Testis (tissue), 3 donors: ENCODE results near the gene MLLT6. TPM values are rescaled to one million over a fixed set of nuclear protein-coding genes. Genes with fewer than 3 reads are reported as not detected.

Experiments used
- DNase-seq: peaks from one replicate; pipeline ENCODE4 v3.0.0-alpha.2; 2019
- H3K27ac ChIP-seq, 2 donors: fragments of 200-600 bp; sonication (generic); one replicate each; pipeline ENCODE4 v1.5.1; 2019
- H3K27me3 ChIP-seq: fragments of 200-600 bp; sonication (generic); one replicate; pipeline ENCODE4 v1.5.1; 2019
- H3K36me3 ChIP-seq: fragments of 200-600 bp; sonication (generic); one replicate; pipeline ENCODE4 v1.5.1; 2017; ENCODE audit warnings: low read depth; ENCODE audit errors: missing control alignments
- H3K4me1 ChIP-seq: fragments of 200-600 bp; sonication (generic); one replicate; pipeline ENCODE4 v1.5.1; 2019
- H3K4me3 ChIP-seq, 2 donors: fragments of 200-600 bp; sonication (generic); one replicate each; pipeline ENCODE4 v1.5.1; 2017 to 2019
- H3K9me3 ChIP-seq: fragments of 200-600 bp; sonication (generic); one replicate; pipeline ENCODE4 v1.5.1; 2017
- POLR2A ChIP-seq: fragments of 450-650 bp; IDR thresholded peaks from one replicate; pipeline ENCODE4 v1.6.1; 2017; ENCODE audit warnings: antibody characterized with exemption, mild to moderate bottlenecking, moderate library complexity
- WGBS, 2 donors: methylation state at CpG; one replicate each; pipeline ENCODE4 v1.1.5; 2018; 5-methylcytosine and 5-hydroxymethylcytosine counted together
- intact Hi-C: fragments of 100-400 bp; cut with DNase I; formaldehyde crosslinking; loops from one replicate; pipeline ENCODE4 v1.15.1; 2023; ENCODE audit warnings: low total_unique reads
- polyA plus RNA-seq: library from polyadenylated mRNA; stranded (reverse); fragments of 350-450 nt; fragmentation: Illumina TruSeq; extraction: RNeasy Lipid Tissue Mini Kit (QIAGEN cat#74804); gene quantifications from one replicate; pipeline ENCODE4 v1.2.3, GENCODE V29; 2014; ENCODE audit warnings: low read depth, low replicate concordance; ENCODE audit not compliant: insufficient read depth
- total RNA-seq, 2 donors: library from RNA; depleted of rRNA; stranded (reverse); fragments of >200 nt; gene quantifications; one replicate each; pipeline ENCODE4 v1.2.3, GENCODE V29; 2016
- TF ChIP-seq, protein P1 (sequence below), 3 experiments: fragments of 450-650 bp in 2 of 3; fragments of 200-600 bp in 1 of 3; sonication (generic) in 1 of 3; IDR thresholded peaks; one replicate each; pipeline ENCODE4 v1.5.1; 2016 to 2019; ENCODE audit warnings: antibody characterized with exemption in 3 of 3, mild to moderate bottlenecking in 2 of 3, moderate library complexity in 1 of 3

Gene MLLT6
- total and polyA plus RNA-seq, 3 donors from 2014 or later: 86.9 to 176 (median 157) TPM

DNA sequence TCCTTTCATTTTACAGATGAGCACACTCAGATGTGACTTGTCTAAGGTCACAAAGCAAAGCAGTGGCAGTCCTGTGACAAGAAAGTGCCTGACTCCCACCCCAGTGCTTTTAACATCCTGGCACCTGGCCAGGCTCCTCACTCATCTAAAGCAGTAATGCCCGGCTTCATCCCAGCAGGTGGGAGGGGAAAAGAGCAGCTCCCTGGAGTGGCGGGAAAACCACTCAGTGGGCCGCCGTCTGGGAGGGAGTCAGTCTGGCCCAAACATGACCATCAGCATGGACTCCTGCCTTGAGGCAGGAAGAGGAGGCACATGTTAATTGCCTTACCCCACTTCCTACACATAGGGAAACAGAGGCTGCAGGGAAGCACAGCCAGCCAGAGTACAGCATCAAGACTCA, 40.5 kb downstream of the MLLT6 start:
- Histone ChIP-seq H3K27ac (no peak overlapping the region), H3K4me1 (peaks cover 54% of the 10 kb centered on the region), H3K36me3 (no peaks in the 10 kb centered on the region), H3K27me3 (no peaks in the 10 kb centered on the region), H3K4me3 (no peak overlapping the region), H3K9me3 (no peaks in the 10 kb centered on the region)
- WGBS, 2 donors: 42 to 60% methylated on average over 1 to 4 of the region's 4 CpGs
- intact Hi-C loops: no loop called here
- no peak for DNase-seq
- TF ChIP-seq, protein P1, sequence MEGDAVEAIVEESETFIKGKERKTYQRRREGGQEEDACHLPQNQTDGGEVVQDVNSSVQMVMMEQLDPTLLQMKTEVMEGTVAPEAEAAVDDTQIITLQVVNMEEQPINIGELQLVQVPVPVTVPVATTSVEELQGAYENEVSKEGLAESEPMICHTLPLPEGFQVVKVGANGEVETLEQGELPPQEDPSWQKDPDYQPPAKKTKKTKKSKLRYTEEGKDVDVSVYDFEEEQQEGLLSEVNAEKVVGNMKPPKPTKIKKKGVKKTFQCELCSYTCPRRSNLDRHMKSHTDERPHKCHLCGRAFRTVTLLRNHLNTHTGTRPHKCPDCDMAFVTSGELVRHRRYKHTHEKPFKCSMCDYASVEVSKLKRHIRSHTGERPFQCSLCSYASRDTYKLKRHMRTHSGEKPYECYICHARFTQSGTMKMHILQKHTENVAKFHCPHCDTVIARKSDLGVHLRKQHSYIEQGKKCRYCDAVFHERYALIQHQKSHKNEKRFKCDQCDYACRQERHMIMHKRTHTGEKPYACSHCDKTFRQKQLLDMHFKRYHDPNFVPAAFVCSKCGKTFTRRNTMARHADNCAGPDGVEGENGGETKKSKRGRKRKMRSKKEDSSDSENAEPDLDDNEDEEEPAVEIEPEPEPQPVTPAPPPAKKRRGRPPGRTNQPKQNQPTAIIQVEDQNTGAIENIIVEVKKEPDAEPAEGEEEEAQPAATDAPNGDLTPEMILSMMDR (IDR thresholded peaks at IDR 0.05): no peak
- TF ChIP-seq POLR2A: no peak

DNA sequence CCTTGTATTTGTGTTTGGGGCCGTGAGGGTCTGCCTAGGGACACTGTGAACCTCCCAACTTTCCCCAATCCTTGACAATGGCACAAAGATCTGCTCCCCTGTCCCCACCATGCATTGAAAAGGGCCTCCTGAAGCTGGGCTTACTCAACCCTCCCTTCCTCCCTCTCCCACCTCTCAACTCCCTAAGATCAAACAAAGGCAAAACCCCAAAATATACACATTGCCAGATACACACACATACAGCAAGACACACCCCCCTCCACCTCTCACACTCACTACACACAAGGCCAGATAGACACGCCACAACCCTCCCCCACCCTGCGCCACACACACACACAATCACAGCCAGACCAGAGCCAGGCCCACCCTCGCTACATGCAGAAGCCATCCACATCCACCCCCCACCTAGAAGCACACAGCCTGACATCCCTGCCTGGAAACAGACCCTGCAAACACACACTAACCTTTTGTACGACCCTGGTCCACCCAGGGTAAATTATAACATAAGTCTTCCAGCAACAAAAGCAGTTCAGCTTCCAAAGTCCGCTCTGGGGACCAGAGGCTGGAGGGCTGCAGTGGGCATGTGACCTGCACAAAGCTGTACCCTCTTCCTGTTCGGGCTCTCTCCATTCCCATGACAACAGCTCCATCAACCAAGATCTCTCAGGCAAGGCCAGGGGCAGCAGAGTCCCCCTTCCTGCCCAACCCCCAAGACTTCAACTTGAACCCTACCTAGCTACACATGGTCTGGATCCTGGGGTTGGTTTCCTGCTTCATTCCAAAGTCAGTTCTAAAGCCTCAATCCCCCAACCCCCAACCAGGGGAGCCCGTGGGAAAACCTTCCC, 41.2 kb downstream of the MLLT6 start:
- DNase-seq: peak; percentile 49
- H3K36me3 ChIP-seq: no peaks in the 10 kb centered on the region
- H3K9me3 ChIP-seq: no peaks in the 10 kb centered on the region
- intact Hi-C loops: no loop called here
- 42 to 44% methylated on average over 6 to 8 of the region's 8 CpGs for WGBS, 2 donors
- no peaks in the 10 kb centered on the region for H3K27me3 ChIP-seq
- H3K4me1 ChIP-seq: peaks cover 48% of the 10 kb centered on the region
- H3K4me3 ChIP-seq: peak overlapping the region in 1 of 2 donors; percentile 92
- TF ChIP-seq POLR2A: no peak
- TF ChIP-seq, protein P1 (IDR thresholded peaks at IDR 0.05): no peak
- peak overlapping the region in 1 of 2 donors; percentile 10 for H3K27ac ChIP-seq

DNA sequence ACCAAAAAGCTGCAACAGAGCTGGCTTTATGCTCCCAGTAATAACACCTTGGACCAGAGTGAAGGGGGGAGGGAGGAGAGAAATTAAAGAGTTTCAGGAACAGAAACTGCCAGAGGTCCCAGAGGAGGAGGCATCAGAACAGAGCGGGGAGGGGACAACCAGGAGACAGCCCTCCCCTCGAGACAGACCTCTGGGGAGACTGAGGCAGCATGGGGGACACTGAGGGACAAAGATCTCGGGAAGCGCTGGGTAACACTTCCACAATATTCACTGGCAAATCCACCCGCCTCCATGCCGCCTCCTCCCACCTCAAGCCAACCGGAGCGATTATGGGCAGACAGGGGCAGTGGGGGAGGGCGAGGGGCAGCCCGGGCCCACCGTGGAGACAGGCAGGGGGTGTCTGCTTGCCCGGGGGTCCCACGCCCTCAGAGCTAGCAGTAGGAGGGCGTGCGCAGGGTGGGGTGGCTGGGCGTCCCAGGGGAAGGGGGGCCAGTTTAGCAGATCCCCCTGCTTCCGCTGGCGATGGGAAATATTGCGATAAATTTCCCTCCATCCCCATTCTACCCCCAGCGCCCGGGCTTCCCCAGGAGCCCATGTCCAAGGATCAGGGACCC, 41.9 kb downstream of the MLLT6 start:
- no peak for TF ChIP-seq POLR2A
- TF ChIP-seq, protein P1 (IDR thresholded peaks at IDR 0.05): no peak
- DNase-seq: no peak
- Histone ChIP-seq H3K27me3 (no peaks in the 10 kb centered on the region), H3K36me3 (no peaks in the 10 kb centered on the region), H3K4me3 (peak overlapping the region; percentile 81 to 92), H3K27ac (peak overlapping the region; percentile 10 to 85), H3K4me1 (peaks cover 41% of the 10 kb centered on the region), H3K9me3 (no peaks in the 10 kb centered on the region)
- intact Hi-C loops: no loop called here
- 1 to 5% methylated on average over 11 of the region's 21 CpGs for WGBS, 2 donors

DNA sequence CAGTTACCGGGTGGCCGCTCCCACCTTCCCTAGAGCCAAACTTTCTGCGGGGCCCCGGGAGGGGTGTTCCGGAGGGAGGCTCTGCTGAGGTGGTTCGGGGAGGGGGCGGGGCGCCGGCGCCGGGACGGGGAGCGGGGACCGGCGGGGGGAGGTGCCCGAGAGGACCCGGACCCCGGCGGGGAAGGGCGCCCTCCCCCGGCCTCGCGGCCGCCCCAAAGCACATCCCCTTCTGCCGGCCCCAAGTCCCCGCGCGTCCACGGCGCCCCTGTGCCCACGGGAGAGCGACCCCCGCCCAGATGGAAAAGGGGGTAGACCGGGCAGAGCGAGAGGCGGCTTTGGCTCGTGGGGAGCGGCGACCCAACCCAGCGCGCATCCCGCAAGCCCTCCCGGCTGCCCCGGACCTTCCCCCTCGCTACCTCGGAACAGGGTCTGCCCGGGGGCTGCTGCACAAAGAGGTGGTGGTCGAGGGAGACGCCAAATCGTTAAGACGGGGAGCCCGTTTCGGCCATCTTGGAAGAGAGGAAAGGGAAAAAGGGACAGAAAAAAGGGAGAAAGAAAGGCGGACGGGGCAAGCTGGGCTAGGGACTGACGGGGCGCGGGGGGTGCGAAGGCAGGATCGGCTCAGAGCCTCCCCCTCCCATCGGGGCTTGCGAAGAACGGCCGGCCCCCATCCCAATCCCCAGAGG, 42.5 kb downstream of the MLLT6 start:
- TF ChIP-seq POLR2A: no peak
- TF ChIP-seq, protein P1 (IDR thresholded peaks at IDR 0.05): no peak
- H3K9me3 ChIP-seq: no peaks in the 10 kb centered on the region
- WGBS, 2 donors: 1 to 2% methylated on average over 35 to 40 of the region's 64 CpGs
- H3K4me3 ChIP-seq: peak overlapping the region; percentile 81 to 92
- H3K36me3 ChIP-seq: no peaks in the 10 kb centered on the region
- DNase-seq: no peak
- H3K4me1 ChIP-seq: peaks cover 35% of the 10 kb centered on the region
- no peaks in the 10 kb centered on the region for H3K27me3 ChIP-seq
- intact Hi-C loops: no loop called here
- peak overlapping the region; percentile 81 to 85 for H3K27ac ChIP-seq
